ENCODE measurements around the gene PRF1.

GRCh38 chr10:70650104-70650503, 47.6 kb upstream of the PRF1 start:
- TF ChIP-seq ATF7 (IDR thresholded peaks at IDR 0.05) (no peak), ATF7 (CRISPR knock-in tag; IDR thresholded peaks at IDR 0.05) (no peak), IRF1 (CRISPR knock-in tag; IDR thresholded peaks at IDR 0.05; ENCODE audit: low read depth) (no peak), GTF3A (CRISPR knock-in tag; conservative IDR thresholded peaks at IDR 0.05) (no peak), ZNF33A (CRISPR knock-in tag; IDR thresholded peaks at IDR 0.05; ENCODE audit: borderline replicate concordance) (no peak), JDP2 (CRISPR knock-in tag; IDR thresholded peaks at IDR 0.05; ENCODE audit: borderline replicate concordance) (no peak), CTCF (CRISPR knock-in tag; IDR thresholded peaks at IDR 0.05) (no peak), GABPB1 (CRISPR knock-in tag; IDR thresholded peaks at IDR 0.05) (no peak), TBL1XR1 (IDR thresholded peaks at IDR 0.05; ENCODE audit: borderline replicate concordance, low read length, partially characterized antibody) (no peak), NAIF1 (CRISPR knock-in tag; IDR thresholded peaks at IDR 0.05; ENCODE audit: borderline replicate concordance) (no peak), YY1 (IDR thresholded peaks at IDR 0.05; ENCODE audit: insufficient read depth, insufficient replicate concordance, low read depth, low read length) (no peak), TAF1 (CRISPR knock-in tag; IDR thresholded peaks at IDR 0.05) (no peak), CHD2 (IDR thresholded peaks at IDR 0.05; ENCODE audit: low read depth, low read length) (no peak), CHCHD3 (CRISPR knock-in tag; IDR thresholded peaks at IDR 0.05) (no peak)
- TF ChIP-seq, protein P1, sequence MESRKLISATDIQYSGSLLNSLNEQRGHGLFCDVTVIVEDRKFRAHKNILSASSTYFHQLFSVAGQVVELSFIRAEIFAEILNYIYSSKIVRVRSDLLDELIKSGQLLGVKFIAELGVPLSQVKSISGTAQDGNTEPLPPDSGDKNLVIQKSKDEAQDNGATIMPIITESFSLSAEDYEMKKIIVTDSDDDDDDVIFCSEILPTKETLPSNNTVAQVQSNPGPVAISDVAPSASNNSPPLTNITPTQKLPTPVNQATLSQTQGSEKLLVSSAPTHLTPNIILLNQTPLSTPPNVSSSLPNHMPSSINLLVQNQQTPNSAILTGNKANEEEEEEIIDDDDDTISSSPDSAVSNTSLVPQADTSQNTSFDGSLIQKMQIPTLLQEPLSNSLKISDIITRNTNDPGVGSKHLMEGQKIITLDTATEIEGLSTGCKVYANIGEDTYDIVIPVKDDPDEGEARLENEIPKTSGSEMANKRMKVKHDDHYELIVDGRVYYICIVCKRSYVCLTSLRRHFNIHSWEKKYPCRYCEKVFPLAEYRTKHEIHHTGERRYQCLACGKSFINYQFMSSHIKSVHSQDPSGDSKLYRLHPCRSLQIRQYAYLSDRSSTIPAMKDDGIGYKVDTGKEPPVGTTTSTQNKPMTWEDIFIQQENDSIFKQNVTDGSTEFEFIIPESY (CRISPR knock-in tag; IDR thresholded peaks at IDR 0.05) = no peak
